GM12892 (cell line): ENCODE data around the gene MATN1.

Experiments
- POLR2A ChIP-seq: IDR thresholded peaks from 2 replicates; pipeline ENCODE4 v1.6.1; 2011; ENCODE audit warnings: low read depth, low read length, control low read depth
- POLR2AphosphoS5 ChIP-seq: IDR thresholded peaks from 2 replicates; pipeline ENCODE4 v1.6.1; 2011; ENCODE audit warnings: low read depth, low read length, control low read depth
- TAF1 ChIP-seq: IDR thresholded peaks from 2 replicates; pipeline ENCODE4 v1.6.1; 2011; ENCODE audit warnings: low read depth, mild to moderate bottlenecking, control low read depth, low read length, borderline replicate concordance

- TF ChIP-seq POLR2A (no peak), POLR2AphosphoS5 (no peak), TAF1 (no peak)
Measured at GRCh38 chr1:30743584-30744059, 20.2 kb upstream of the MATN1 start.
